HL-60/S4 treated with phorbol 12-myristate 13-acetate at 8.2 ng/mL for 4 days and 3 days (cell line): ENCODE data around the gene CTNND2.
"Not testable (repeated sequence)": the region's sequence is repeated elsewhere in the genome, so short reads cannot be mapped to it uniquely, and the experiment has no call there.

ENCODE experiments used
- in situ Hi-C: fragments of 300-500 bp; cut with MboI; formaldehyde crosslinking; loops from 2 replicates; pipeline ENCODE4 v1.15.0; 2022; ENCODE audit warnings: low sequenced_read_pairs

CTNND2 gene

DNA sequence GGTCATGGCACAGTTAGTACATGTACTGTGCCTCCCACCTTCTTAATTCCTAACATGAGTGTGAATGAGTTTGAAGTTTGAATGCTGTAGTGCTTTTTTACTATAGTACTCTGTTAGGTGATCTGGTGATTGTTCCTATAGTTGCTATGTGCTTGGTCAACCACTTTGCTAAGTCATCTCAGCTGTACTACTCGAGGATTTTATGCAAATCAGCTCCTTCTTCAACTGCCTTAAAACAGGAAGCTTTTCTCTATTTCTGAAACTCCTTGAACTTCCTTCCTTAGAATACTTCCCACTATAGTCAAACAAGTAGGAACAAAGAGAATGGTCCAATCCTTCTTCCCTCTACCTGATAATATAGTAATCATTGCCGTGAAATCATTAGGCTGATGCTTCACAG is 219.6 kb downstream of the CTNND2 start:
- in situ Hi-C loops: no loop called here

GRCh38 chr5:11683666-11684065 is 220.6 kb downstream of the CTNND2 start:
- in situ Hi-C loops: no loop called here

- in situ Hi-C loops: no loop called here
Observed at GRCh38 chr5:11681796-11682195, 222.4 kb downstream of the CTNND2 start.

DNA sequence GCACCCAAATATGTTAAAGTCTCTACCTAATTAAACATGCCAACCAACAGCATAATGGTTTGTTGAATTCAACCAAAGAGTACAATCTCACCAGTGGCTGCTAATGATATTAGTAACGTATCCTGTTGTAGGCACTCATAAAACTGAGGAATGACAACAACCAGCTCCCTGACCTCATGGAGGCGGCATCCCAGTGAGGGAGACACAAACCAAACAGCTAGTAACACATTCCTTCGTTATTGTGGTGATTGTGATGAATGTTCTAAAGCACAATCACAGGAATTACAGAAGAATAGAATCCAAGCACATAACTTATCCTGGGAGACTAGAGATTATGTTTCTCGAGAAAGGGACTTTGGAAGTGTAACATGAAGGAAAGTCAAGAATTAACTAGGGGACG is 224.6 kb downstream of the CTNND2 start:
- in situ Hi-C loops: no loop called here

GRCh38 chr5:11675184-11675583 is 229.1 kb downstream of the CTNND2 start:
- in situ Hi-C loops: no loop called here

GRCh38 chr5:11672385-11673085 is 231.7 kb downstream of the CTNND2 start:
- in situ Hi-C loops: no loop called here

- in situ Hi-C loops: no loop called here
Observed at GRCh38 chr5:11658376-11658775, 245.9 kb downstream of the CTNND2 start.

GRCh38 chr5:11656916-11657315 is 247.3 kb downstream of the CTNND2 start:
- in situ Hi-C loops: no loop called here

DNA sequence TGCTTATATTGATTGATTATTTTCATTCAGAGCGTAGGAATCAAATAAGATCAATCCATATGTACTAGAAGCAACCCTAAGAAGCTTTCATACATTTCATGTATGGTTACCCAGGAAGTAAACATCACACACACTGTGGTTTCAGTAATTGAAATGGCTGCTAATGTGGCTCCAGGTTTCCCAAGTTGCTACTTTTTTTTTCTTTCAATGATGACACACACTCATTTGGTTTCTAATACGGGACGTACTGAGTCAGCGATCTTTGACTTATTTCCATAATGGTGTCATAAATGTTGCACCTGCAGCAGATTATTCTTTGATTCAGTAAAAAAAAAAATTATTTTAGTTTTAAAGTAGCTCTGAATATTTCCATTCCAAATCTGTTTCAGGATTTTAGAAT is 248.6 kb downstream of the CTNND2 start:
- in situ Hi-C loops: no loop called here

- in situ Hi-C loops: no loop called here
Observed at GRCh38 chr5:11650936-11651335, 253.3 kb downstream of the CTNND2 start.

DNA sequence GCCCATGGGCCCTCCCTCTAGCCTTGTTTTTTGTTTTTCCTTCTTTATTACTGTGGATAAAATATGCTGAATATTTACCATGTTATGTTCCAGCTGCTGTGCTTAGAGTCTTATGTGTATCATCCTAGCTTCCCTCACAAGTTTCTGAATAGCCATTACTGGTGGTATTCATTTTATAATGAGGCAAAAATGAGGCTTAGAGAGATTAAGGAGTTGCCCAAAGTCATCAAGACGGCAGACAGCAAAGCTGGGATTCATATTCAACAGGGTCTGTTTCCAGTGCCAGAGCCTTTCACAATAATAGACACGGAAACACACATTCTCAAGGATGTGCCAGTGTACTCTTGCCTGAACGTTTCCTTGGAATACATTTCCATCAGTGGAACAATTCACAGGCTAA is 258.1 kb downstream of the CTNND2 start:
- in situ Hi-C loops: no loop called here

DNA sequence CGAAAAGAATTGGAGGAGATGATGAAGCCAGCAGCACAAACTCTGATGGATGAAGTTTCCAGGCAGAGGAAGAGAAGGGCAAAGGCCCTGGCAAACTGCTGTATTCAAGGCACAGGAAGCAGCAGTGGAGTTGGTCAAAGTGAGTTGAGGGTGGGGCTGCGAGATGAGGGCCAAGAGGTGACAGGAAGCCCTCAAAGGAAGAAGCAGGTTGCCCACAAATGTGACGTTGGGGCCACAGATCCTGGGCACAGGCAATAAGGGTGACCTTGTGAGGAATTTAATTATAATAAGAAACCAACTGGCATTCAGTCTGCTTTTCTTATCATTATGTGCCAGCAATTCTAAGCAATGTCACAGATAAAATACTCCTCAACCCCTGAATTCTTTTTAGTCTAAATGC is 261.8 kb downstream of the CTNND2 start:
- in situ Hi-C loops: no loop called here

DNA sequence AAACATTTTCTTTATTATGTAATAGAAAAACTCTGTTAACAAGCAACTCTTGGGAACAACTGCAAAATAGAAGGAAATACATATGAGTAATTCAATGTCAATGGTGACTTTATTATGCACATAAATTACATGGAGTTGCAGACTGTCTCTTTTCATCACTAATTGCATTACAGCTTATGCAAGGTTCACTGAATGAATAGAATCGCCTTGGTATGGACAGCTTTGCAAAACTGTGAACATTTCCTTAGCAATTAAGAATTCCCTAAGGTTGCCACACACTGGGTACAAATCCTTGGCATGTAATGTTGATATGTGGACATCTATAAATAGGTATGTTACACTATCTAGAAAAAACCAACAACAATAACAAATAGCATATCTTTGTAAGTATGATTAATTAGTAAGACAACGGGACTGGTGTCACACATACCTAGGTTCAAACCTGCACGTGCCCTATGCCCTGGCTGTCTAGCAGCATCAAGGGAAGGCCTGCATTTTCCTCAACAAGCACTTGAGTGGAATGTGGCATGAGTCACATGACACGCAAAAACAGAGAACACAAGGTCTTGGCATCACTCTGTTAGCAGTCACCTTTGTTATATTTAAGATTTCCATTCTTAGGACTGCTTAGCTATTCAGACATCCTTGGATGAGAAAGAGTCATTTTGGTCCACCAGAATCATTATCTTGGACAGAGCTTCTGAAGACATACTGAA is 263.9 kb downstream of the CTNND2 start:
- in situ Hi-C loops: no loop called here

DNA sequence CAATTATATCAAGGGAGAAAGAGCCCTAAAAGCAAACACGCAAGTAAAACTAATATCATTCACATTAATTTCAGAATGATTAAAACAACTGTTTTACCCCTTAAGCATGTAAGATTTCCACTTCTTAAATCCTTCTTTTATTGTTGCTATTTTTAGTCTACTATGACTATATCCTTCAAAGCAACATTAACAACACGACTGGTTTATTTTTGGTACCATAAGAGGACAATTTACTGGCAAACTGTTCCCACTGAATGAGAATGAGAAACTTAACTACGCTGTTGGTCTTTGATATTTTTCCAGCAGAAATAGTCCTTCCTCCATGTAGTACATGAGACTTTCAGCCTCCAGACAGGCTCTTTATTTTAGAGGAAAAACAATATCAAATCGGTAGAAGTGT is 281.5 kb downstream of the CTNND2 start:
- in situ Hi-C loops: no loop called here

DNA sequence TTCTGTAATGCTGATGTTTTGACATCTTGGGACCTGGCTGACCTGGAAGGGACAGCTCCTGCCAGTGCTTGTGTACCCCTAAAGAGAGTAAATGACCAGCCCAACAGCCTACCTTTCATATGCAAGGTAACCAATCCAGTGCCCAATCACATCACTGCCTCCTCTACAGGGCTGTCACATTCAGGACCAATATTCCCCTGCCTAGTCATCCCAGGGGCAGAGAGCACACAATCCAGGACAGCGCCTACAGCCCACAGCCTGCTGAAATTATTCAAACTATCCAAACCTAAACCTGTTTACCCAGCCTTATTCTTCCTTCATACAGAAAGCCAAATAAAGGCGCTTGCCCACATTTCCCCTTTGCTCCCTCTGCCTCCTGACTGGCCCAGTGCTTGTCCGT is 284.1 kb downstream of the CTNND2 start:
- in situ Hi-C loops: no loop called here

- in situ Hi-C loops: no loop called here
Observed at GRCh38 chr5:11619339-11620024, 284.8 kb downstream of the CTNND2 start.

DNA sequence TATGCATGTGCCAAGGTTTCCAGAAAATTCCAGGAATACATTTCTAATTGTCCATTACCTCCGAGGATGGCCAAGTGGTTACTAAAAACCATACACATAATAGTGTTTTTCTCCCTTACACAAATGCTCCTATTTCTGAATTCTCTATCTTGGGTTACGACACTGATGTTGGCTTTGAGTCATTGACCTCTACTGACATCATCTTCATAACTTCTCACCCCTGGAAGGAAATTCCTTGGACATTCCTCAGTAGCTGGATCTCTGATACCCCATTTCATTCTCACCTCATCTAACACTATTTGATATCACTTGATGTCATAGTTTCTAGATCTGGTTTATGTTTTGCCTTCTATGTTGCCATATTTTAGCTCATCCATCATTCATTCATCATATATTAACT is 287.2 kb downstream of the CTNND2 start:
- in situ Hi-C loops: no loop called here

GRCh38 chr5:11616624-11617023 is 287.6 kb downstream of the CTNND2 start:
- in situ Hi-C loops: not testable (repeated sequence)

GRCh38 chr5:11611011-11611410 is 293.2 kb downstream of the CTNND2 start:
- in situ Hi-C loops: no loop called here

DNA sequence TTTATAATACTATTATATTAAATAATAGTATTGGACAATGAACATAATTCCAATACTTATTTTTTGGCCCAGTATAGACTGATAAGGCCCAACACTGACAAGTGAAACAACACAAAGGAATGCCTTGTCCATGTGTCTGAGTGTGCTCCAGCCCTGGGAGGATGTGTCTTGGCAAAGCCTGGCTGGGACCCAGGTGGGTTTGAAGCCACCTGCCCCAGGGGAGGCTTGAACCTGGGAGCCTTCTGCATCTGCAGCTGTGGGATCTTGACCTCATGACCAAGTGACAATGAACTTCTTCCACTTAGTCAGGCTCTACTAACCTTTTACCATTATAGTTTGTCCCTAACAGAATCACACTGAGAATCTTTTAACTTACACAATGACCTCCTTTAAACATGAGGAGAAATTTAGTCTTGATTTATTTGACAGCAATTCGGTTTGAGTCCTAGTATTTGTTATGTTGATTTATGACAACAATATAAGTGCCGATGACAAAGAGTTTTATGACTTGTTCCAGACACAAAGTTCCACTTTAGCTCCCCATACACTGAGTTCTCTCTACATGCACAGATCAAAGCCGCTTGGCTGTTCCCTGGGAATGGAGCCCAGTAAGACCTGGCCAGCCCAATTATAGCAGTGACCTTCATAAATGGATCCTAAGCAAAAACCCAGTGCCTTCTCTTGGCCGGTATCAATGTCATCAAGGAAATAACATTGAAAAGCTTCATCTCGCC is 294.5 kb downstream of the CTNND2 start:
- in situ Hi-C loops: no loop called here

DNA sequence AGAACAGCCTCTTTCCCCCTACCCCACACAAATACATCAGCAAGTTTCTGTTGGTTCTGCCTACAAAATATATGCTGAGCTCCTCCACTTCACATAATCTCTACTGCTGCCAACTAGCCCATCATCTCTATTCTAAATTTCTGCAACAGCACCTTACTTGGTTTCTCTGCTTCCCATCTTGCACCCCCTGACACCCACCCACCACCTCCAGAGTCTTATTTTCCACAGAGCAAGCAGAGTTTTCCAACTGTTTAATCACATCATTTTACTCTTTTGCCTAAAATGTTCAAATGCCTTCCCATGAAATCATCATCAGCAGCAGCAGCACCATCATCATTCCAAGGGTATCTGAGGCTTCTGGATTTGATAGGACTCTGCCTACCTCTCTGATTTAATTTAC is 295.7 kb downstream of the CTNND2 start:
- in situ Hi-C loops: no loop called here
